GM18507 (cell line): ENCODE results near the gene FNIP2.

Source experiments
- DNase-seq: peaks from one replicate; pipeline ENCODE4 v3.0.0; 2011; ENCODE audit warnings: low read depth; ENCODE audit not compliant: insufficient read length; ENCODE audit errors: extremely low spot score
- FAIRE-seq: peaks from 2 replicates; lab custom pipeline; 2011; peaks lifted over from hg19 to GRCh38; lab: Jason Lieb, UNC

The FNIP2 gene

GRCh38 chr4:158810487-158811215, 41.8 kb downstream of the FNIP2 start:
- DNase-seq: no peak
- no peak for FAIRE-seq

GRCh38 chr4:158811216-158811540, 42.4 kb downstream of the FNIP2 start:
- DNase-seq: no peak

GRCh38 chr4:158811704-158812103, 42.9 kb downstream of the FNIP2 start:
- FAIRE-seq (peak; percentile 85), DNase-seq (no peak)

More at GRCh38 chr4:158811216-158811540, 42.4 kb downstream of the FNIP2 start:
- FAIRE-seq: peak; percentile 66

- no peak for DNase-seq
- FAIRE-seq: no peak
These were observed 43.3 kb downstream of the FNIP2 start for GRCh38 chr4:158812133-158812532.

- FAIRE-seq: no peak
These were observed 43.7 kb downstream of the FNIP2 start for GRCh38 chr4:158812543-158812942.

GRCh38 chr4:158813113-158813512, 44.3 kb downstream of the FNIP2 start:
- DNase-seq: no peak

More at GRCh38 chr4:158812543-158812942, 43.7 kb downstream of the FNIP2 start:
- DNase-seq: no peak

GRCh38 chr4:158814207-158814606, 45.4 kb downstream of the FNIP2 start:
- FAIRE-seq: no peak
- no peak for DNase-seq

More at GRCh38 chr4:158813113-158813512, 44.3 kb downstream of the FNIP2 start:
- no peak for FAIRE-seq

GRCh38 chr4:158814636-158815330, 46.0 kb downstream of the FNIP2 start:
- DNase-seq: no peak
- FAIRE-seq: no peak

GRCh38 chr4:158816955-158817354, 48.1 kb downstream of the FNIP2 start:
- no peak for DNase-seq
- peak; percentile 65 for FAIRE-seq

- DNase-seq (no peak), FAIRE-seq (peak; percentile 78)
These were observed 48.9 kb downstream of the FNIP2 start for GRCh38 chr4:158817562-158818296.

- no peak for DNase-seq
- FAIRE-seq: no peak
These were observed 49.8 kb downstream of the FNIP2 start for GRCh38 chr4:158818560-158819140.

- DNase-seq (no peak), FAIRE-seq (no peak)
These were observed 51.3 kb downstream of the FNIP2 start for GRCh38 chr4:158819942-158820786.

GRCh38 chr4:158821228-158821971, 52.6 kb downstream of the FNIP2 start:
- FAIRE-seq (peak; percentile 5), DNase-seq (no peak)

GRCh38 chr4:158822348-158822747, 53.5 kb downstream of the FNIP2 start:
- no peak for DNase-seq
- FAIRE-seq: no peak

GRCh38 chr4:158823461-158823873, 54.6 kb downstream of the FNIP2 start:
- DNase-seq (no peak), FAIRE-seq (no peak)

- no peak for DNase-seq
- peak; percentile 47 for FAIRE-seq
These were observed 55.8 kb downstream of the FNIP2 start for GRCh38 chr4:158824425-158825274.

- FAIRE-seq (no peak), DNase-seq (no peak)
These were observed 56.7 kb downstream of the FNIP2 start for GRCh38 chr4:158825433-158826036.
